Measurements from ENCODE around the gene MEIS2. TPM values are rescaled to one million over a fixed set of nuclear protein-coding genes. Genes with fewer than 3 reads are reported as not detected.

The MEIS2 gene
- total RNA-seq, 1 donor from 2014 or later = 9.1 TPM

- DNase-seq (ENCODE audit: low spot score) = no peak
- no peak for ATAC-seq
These were observed 218.3 kb downstream of the MEIS2 start for GRCh38 chr15:36882056-36882455.

DNA sequence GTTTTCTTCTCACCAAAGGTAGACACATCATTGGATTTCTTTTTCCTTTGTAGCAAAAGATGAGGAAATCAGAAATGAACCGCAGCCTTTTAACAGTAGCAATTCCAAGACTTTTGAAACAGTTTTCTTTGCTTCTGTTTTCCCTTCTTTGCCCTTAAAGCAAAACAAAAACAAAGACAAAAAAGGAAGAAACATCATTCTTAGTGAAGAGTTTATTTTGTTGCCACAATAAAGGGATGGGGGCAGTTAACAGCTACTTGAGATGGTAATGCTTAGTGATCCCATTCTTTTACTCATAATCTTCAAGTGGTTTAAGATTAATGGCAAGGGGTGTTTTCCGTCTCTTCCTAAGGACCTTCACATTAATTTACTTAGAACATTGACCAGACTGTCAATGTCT lies 218.8 kb downstream of the MEIS2 start:
- no peak for DNase-seq (ENCODE audit: low spot score)
- no peak for ATAC-seq

GRCh38 chr15:36880913-36881460 lies 219.4 kb downstream of the MEIS2 start:
- no peak for ATAC-seq

GRCh38 chr15:36880224-36880912 lies 220.0 kb downstream of the MEIS2 start:
- DNase-seq (ENCODE audit: low spot score) = no peak
- peak; percentile 8 for ATAC-seq

More at GRCh38 chr15:36880913-36881460, 219.4 kb downstream of the MEIS2 start:
- DNase-seq (ENCODE audit: low spot score) = no peak

DNA sequence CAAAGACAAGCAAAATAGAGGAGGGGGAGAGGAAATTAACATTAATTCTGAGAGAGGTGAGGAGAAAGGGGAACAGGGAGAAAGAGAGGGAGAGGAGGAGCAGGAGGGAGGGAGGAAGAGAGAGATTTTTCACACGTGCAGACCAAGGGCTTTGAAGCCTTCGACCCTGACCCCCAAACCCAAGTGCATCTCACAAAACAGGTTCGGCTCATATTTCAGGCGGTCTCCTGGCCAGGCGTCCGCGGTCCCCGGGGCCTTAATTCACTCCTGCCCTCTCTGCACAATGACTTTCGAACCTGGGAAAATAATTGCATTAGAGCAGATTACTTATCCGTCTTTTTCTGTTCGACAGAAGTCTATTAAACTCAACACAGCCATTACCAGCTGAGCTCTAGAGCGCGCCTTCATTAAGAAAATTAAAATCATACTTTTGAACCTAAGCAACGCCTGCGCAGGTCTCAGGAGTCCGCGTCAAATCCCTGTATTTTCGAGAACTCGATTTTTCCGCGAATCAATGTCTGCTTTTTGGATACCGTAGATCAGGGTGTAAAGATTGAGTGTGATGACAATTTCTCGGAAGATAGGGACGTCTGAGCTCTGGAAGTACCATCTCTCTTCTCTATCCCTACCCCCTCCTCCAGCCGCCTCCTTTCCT lies 220.7 kb downstream of the MEIS2 start:
- ATAC-seq (no peak), DNase-seq (ENCODE audit: low spot score) (no peak)

GRCh38 chr15:36878684-36879262 lies 221.6 kb downstream of the MEIS2 start:
- ATAC-seq = no peak
- no peak for DNase-seq (ENCODE audit: low spot score)

DNA sequence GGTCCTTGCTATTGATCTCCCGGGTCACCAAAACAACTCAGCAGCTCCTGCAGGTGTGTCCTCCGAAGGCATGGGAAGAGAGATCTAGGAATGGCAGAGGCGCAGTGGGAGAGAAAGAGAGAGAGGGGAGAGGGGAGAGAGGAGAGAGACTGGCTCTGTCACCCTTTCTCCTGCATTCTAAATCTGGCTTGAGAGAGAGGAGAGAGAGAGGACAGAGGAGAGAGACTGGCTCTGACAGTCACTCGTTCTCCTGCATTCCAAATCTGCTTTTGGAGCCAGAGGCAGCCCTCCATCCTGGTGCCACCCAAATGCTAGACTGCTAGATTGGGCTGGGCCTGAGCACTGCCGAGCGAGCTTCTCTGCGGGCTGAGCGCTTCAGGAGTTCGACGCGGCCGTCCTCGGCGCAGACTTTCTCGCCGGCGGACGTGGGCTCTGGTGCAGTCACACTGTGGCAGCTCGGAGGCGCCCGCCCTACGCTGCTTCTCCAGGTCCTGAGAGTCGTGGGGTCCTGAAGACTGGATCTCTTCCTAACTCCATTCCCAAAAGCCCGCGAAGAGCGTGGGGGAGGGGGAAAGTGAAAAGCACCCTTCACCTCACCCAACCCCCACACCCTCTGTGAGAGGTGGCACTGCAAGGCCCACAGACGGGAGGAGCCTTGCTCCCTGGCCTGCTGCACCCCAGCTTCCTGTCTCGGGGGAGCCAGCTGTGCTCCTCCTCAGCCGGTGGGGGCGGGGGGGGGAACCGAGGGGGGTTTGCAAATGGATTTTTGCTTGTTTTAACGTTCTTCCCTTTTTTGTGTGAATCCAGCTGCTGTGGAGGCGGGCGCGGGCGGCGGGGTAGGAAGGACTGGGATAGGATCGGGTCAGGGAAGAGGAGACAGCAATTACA lies 222.3 kb downstream of the MEIS2 start:
- DNase-seq (ENCODE audit: low spot score) (no peak), ATAC-seq (peak; percentile 41)

DNA sequence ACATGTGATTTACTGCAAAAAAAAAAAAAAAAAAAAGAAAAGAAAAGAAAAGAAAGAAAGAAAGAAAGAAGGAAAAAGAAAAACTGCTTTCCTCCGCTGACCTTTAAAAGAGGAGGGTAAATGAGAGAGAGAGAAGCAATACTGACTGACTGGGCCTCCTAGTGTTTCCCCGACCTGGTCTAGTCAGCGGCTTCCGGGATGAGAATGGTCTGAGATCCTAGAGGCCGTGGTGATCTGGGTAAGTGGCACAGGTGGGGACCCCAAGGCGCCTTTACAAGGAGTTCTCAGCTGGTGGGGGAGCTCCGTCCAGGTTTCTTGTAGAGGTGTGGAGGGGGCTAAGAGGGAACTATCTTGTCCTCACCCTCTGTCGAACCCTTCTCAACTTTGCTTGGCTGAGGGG lies 223.1 kb downstream of the MEIS2 start:
- no peak for ATAC-seq
- DNase-seq (ENCODE audit: low spot score) = no peak

- no peak for ATAC-seq
- no peak for DNase-seq (ENCODE audit: low spot score)
These were observed 224.5 kb downstream of the MEIS2 start for GRCh38 chr15:36875740-36876334.

GRCh38 chr15:36874930-36875329 lies 225.4 kb downstream of the MEIS2 start:
- DNase-seq (ENCODE audit: low spot score) = no peak
- no peak for ATAC-seq

GRCh38 chr15:36867436-36867835 lies 232.9 kb downstream of the MEIS2 start:
- ATAC-seq = no peak
- no peak for DNase-seq (ENCODE audit: low spot score)

- DNase-seq (ENCODE audit: low spot score) = no peak
- ATAC-seq = no peak
These were observed 233.5 kb downstream of the MEIS2 start for GRCh38 chr15:36866896-36867295.

DNA sequence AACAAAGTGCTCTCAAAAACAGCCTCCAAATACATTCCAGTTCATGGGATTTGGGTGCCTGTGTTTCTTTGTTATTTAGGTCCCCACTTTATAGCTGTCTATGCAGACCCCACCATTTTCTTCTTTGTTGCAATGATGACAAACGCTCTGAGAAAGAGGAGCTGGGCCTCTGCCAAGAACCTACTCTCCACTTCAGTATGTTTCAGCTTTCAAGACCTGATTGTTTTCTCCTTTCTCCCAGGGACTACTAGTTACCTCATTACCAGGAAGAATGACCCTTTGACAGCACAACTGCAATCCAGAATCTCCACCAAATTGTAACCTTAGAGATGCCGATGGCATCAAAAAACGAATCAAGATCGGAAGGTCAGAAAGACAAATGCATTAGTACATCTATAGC lies 236.8 kb downstream of the MEIS2 start:
- DNase-seq (ENCODE audit: low spot score) = no peak
- ATAC-seq = no peak

DNA sequence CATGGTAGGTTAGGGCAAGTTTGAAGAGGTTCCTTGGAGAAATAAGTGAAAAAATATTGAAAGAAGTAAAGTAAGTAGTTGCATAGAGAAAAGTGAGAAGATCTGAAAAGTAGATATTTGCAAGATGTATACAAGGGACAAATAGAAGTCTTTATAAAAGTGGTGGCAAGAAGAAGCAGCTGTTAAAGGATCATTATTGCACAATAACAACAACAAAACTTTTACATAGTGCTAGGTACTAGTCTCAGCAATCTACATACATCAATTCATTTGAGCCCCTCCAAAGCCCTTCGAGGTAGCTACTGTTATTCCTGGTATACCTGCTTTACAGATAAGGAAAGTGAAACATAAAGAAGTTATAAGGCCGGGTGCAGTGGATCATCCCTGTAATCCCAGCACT lies 239.6 kb downstream of the MEIS2 start:
- DNase-seq (ENCODE audit: low spot score) (no peak), ATAC-seq (no peak)

DNA sequence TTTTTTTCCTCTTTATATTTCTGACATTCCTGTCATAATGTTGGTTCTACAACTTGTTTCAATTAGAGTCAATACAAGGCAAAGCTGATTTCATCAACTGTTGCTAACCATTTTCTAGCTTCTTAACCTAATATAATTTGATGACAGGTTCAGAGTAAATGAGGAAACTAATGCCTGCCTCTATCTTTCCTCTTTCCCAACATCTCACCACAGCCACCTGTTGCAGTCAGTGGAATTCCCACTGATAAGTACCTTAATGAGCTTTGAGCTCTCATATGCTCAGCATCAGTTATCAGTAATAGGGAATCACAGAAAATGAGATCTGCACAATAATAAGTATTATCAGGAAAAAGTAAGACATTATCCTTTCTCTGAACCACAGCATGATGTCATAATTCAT lies 241.9 kb downstream of the MEIS2 start:
- ATAC-seq = no peak

GRCh38 chr15:36856339-36856973 lies 243.9 kb downstream of the MEIS2 start:
- ATAC-seq (no peak), DNase-seq (ENCODE audit: low spot score) (no peak)

More for the DNA sequence above, 241.9 kb downstream of the MEIS2 start:
- no peak for DNase-seq (ENCODE audit: low spot score)

DNA sequence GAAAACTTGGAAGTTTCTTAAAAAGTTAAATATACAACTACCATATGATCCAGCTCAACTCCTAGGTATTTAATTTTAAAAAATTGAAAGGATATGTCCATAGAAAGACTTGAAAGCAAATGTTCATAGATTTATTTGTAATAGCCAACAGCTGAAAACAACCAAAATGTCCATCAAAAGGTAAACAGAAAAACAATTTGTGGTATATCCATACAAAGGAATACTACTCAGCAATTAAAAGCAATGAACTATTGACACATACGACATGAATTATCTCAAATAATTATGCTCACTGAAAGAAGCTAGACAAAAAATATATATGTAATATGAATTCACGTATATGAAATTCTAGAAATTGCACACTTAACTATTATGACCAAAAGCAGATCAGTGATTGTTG lies 249.5 kb downstream of the MEIS2 start:
- DNase-seq (ENCODE audit: low spot score) (no peak), ATAC-seq (no peak)

DNA sequence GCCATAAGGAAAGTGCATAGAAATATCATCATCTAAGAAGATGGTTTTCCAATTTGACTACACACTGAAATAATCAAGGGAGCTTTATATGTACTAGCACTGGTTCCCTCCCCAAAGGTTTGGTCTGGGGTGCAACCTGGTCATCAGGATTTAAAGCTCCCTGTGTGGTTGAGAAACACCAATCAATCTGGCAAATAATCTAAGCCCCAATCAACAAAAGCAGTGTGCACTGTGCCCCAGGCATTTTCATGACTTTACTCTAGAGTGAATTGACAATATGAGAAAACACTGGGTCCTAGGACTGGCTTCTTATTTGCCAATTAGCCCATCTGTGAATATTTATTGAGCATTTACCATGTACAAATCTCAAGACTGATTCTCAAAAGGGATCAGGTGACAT lies 255.1 kb downstream of the MEIS2 start:
- no peak for DNase-seq (ENCODE audit: low spot score)

DNA sequence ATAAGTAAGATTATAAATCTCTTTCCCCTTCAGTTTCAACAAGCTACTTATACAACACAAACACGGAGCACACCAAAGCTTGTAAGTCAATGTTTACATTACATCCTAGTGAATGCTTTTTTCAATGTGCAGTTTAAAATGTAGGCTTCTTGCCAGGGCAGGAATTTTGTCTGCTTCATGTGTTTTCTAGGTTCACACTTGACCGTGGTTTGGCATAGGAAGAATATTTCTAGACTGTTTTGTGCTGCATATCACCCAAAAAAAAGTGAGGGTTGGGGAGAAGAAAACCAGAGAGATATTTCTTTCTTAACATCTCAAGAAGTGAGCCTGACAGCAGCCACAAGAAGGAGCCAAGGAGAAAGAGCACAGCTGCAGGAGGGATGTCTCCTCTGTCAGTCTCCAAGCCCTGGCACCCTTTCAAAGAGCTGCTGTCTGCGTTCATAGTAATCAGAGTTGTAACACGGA lies 255.8 kb downstream of the MEIS2 start:
- DNase-seq (ENCODE audit: low spot score) (no peak), ATAC-seq (no peak)

More for the DNA sequence above, 255.1 kb downstream of the MEIS2 start:
- ATAC-seq = peak; percentile 62

DNA sequence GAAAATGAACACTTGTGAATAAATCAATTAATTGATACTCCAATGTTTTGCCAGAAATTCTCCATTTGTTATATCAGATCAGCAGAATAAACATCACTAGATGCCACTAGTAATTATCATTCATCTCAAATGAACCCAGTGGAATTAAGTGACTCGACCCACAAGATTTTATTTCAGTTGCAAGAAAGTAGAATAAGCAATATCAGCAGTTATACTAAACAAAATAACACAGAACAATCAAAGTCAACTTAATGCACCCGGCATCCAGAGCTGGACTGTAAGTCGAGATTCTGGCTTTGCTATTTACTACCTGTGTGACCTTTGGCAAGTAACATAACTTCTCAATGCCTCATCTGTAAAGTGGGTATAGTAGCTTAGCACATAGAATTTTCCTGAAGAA lies 256.5 kb downstream of the MEIS2 start:
- ATAC-seq (no peak), DNase-seq (ENCODE audit: low spot score) (no peak)

Data from left lobe of liver (tissue), 2 donors.